DMS 273 (cell line): ENCODE results near the gene SCN4B.
A peak's percentile ranks its signal among the peaks of the same experiment; 100 is the strongest.
"Not testable (repeated sequence)": the region's sequence is repeated elsewhere in the genome, so short reads cannot be mapped to it uniquely, and the experiment has no call there.

Experiments used
- DNase-seq: peaks from one replicate; lab custom pipeline; 2025; ENCODE audit not compliant: unreplicated experiment; lab: John Stamatoyannopoulos, UW

SCN4B gene, protein sequence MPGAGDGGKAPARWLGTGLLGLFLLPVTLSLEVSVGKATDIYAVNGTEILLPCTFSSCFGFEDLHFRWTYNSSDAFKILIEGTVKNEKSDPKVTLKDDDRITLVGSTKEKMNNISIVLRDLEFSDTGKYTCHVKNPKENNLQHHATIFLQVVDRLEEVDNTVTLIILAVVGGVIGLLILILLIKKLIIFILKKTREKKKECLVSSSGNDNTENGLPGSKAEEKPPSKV

DNA sequence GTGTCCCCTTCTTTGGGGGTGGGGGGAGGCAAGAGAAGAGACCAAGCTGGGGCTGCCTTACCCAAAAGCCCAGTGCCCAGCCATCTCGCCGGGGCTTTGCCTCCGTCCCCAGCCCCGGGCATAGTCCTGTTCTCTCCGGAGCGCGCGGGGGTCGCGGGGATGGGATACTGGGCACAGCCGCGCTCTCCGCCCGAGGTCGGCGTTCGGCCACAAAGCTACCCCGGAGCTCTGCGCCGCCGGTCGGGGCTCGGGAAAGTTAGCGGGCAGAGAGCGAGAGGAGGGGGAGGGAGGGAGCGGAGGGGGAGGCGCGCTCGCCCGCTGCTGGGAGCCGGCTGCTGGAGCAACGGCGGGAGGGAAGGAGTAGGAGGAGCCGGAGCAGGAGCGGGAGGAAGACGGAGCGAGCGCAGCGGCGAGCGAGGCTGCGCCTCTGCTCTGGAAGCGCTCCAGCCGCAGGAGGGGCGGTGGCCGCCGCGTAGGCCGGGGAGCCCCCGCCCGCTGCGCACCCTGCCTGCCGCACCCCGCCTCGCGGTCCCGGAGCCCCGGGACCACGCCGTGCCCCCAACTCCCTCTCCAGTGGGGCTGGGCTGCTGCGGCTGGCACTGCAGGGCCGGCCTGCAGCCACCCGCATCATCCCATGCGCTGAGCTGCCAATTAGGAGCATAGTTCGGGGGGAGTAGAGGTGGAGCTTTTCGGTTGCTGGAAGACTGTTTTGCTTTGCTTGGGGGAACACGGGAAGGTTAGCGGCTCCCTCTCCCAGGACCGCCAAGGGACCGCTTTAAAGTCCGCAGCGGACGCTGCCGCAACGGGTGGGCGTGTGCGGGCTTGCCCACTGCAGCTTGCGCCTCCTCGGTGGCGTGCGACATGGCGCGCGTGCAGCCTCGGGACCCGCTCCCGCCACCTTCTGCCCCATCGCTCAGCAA, at the start of gene SCN4B:
TSS of gene SCN4B (minus strand) at position 272 of the 920 bp plus-strand sequence. CDS start at position 122, 150 bp downstream.
- DNase-seq: peak; percentile 81

DNA sequence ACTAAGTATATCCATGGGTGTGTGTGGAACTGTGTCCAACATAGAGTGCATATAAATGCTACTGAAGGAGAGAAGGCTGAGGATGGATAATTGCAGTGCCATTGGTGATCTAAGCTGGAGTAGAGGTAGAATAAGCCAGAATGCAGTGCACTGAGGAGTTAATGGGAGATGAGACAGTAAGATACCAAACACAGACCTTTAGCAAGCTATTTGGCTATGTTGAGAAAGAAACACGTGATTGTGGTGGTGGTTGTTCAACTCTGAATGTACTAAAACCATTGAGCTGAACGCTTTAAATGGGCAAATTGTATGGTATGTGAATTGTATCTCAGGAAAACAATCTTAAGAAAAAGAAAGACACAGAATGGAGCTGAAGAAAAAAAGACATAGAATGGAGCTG, 49.3 kb upstream of the SCN4B start:
- no peak for DNase-seq

DNA sequence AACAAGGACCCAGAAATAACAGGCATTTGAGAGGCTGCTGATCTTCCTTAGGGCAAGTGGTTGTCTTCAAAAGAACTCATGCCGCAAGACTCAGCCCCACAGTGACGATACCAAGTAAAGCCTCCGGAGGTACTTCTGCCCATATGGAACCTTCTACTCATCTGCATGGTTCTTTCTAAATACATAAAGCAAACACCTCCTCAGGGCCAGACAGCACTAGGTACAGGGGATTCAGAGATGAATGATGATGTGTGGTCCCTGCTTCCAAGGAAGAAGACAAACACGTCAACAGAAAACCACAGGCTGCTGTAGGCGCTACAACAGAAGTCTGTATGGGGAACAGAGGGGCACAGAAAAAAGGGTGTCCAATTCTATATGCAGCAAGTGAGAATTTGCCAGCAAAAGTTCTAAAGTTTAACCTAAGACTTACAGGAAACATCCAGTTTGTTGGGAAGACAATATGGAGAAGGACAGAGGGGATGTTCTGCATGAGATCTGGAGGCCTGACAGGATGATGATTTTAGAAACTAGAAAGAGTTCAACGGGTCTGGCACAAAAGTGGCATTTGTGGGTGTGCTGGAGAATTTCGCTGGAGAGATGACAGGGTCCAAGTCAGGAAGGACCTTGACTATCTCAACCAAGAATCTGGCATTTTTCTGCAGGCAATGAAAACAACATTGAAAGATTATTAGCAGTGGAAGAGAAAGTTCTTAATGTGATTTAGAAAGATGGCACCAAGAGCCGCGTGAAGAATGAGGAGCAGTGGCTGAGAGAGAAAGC, 48.5 kb upstream of the SCN4B start:
- no peak for DNase-seq

DNA sequence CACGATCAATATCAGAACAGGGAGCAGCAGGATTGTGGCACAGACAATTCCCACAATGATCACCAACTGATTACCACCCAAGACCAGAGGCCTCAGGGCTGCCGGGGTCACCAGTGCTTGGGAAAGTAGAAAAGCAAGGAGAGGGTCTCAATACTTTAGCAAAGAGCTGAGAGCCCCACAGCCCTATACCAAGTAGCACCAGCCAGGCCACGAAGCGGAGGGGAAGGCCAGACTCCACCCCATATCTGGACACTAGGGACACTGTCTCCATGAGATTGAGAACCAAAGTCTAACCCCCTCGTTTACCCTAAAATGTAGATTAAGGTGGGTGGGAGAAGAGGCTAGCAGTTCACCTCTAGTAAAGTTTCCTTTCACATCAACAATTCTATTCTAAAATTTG, 47.9 kb upstream of the SCN4B start:
- no peak for DNase-seq

DNA sequence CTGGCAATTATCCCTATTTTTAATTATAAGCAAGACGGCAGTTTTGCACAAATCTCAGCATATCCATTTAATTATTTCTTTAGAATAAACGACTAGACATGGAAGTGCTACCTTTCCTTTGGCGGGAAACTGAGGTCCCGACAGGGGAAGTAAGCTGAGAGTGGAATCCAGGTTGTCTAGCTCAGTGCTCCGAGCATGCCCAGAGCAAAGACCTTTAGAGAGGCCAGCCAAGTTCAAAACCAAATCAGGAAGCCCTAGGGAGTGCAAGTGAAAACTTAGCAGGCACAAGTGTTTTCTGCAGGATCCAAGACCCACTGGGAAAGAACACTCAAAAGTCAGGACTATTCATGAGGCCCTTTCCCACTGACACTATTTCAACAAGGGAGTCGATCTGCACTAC, 46.5 kb upstream of the SCN4B start:
- DNase-seq: no peak

DNA sequence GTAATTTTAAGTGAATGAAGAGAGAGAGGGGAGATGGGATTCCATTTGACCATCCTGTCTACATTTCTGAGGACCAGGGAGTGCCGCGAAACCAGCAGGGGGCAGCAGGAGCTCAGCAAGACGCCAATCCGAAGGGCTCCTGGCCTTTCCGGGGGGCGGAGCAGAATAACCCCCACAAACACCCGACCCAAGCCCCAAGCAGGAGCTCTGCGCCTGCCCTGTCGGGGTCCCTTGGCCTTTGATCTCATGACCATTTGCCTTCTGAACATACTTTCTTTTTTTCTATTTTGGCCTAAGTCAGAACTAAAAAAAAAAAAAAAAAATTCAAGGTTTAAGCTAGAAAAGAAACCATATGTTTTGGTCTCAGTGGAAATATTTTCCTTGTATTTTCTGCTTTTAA, 45.7 kb upstream of the SCN4B start:
- peak; percentile 69 for DNase-seq

DNA sequence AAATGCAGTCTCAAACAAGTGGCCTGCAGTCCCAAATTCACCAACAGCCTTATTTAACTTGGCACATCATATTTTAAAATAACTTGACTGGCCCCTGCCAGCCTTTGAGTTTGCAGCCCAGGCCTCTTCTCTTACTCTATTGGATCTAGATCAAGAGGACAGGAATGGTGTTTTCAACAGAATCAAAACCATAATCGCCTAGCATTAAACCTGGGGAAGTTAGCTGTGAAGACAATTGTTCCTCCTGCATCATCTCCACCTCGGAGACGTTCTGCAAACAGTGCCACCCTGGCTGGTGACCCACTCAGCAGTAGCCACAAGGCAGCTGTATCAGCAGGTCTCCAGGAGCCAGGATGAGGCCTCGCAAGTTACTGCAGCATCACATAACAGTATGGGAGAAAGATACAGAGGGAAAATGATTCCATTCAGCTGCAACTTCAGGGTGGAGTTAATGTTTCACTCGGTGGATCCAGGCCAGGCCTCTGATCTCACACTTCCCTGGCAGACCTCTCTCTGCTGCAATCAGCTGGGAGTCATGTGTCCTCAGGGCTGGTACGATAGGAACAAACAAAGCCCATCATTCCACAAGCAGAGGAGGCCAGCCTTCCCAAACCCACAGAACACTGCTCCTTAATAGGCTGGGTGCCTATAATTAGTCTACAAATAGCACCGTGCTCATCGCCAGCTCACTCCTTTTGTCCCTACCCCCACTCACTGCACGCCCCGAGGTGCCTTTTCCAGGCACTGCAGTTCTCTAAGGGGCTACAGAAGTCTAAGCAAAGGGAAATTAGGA, 42.4 kb upstream of the SCN4B start:
- DNase-seq: peak; percentile 20

DNA sequence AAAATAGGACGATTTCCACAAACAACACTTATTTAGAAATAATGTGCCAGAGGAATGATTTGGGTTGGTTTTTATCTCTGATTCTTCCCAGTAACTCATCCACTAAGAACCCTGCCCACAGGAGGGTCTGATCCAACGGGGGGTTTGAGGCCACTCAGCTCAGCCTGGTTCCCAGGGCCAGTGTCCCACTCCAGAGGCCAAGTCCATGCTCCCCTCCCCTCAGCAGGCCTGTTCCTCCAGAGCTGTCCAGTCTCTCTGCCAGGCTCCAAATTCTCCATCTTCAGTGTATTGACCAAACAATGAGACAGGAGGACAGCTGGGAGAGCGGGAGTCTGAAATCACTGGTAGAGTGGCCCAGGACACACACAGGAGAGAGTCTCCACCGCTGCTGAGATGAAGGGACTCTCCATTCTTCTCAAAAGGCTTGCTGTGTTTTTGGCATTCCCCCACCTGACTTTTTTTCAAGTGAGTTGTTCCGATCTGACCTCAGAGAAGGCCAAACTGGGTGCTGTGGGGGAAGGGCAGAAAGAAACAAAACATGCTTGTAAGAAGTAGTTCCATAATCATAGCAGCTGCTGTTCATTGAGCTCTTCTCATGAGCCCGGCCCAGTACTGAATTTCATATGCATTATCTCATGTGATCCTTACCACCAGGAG, 41.4 kb upstream of the SCN4B start:
- no peak for DNase-seq

DNA sequence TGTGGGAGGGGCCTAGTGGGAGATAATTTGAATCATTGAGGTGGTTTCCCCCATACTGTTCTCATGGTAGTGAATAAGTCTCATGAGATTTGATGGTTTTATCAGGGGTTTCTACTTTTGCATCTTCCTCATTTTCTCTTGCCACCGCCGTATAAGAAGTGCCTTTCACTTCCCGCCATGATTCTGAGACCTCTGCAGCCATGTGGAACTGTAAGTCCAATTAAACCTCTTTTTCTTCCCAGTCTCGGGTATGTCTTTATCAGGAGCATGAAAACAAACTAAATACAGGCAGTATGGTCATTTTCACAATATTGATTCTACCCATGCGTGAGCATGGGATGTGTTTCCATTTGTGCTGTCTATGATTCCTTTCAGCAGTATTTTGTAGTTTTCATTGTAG, 40.2 kb upstream of the SCN4B start:
- not testable (repeated sequence) for DNase-seq

DNA sequence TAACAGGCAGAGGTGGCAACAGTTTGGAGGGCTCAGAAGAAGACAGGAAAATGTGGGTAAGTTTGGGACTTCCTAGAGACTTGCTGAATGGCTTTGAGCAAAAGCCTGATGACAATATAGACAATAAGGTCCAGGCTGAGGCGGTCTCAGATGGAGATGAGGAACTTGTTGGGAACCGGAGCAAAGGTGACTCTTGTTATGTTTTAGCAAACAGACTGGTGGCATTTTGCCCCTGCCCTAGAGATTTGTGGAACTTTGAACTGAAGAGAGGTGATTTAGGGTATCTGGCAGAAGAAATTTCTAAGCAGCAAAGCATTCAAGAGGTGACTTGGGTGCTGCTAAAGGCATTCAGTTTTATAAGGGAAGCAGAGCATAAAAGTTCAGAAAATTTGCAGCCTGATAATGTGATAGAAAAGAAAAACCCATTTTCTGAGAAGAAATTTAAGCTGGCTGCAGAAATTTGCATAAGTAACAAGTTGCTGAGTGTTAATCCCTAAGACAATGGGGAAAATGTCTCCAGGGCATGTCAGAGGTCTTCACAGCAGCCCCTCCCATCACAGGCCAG, 38.4 kb upstream of the SCN4B start:
- not testable (repeated sequence) for DNase-seq

DNA sequence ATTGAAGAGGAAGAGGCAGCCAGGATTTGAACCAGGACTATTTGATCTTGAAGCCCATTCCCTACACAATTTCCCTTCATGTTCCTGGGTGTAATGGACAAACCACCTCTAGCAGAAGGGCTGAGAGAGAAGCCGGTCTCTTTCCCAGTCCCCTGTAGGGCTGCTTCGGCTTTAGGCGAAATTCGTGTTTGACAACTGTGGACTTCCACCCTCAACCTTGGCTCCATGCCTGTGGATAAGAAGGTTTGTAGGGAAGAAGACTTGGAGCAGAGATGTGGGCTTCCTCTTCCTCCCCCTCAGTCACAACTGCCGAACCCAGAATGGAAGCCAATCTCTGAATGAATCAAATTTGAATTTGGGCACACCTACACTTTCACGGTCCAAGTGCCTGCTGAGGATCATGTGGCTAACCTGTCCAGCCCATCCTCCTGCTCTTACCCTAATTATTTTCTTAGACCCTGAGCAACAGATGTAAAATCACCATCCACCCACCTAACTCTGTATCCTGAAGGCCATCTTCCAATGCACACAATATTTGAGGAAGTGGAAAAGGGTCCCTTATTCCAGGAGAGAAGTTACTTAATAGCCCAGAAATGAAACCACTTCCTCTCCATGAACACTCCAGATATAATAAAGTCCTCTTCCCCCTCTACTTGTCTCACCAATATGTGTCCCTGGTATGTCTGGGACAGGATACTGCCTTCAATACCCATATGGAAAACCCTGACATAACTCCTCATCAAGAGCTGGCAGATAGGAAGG, 33.9 kb upstream of the SCN4B start:
- DNase-seq: no peak

DNA sequence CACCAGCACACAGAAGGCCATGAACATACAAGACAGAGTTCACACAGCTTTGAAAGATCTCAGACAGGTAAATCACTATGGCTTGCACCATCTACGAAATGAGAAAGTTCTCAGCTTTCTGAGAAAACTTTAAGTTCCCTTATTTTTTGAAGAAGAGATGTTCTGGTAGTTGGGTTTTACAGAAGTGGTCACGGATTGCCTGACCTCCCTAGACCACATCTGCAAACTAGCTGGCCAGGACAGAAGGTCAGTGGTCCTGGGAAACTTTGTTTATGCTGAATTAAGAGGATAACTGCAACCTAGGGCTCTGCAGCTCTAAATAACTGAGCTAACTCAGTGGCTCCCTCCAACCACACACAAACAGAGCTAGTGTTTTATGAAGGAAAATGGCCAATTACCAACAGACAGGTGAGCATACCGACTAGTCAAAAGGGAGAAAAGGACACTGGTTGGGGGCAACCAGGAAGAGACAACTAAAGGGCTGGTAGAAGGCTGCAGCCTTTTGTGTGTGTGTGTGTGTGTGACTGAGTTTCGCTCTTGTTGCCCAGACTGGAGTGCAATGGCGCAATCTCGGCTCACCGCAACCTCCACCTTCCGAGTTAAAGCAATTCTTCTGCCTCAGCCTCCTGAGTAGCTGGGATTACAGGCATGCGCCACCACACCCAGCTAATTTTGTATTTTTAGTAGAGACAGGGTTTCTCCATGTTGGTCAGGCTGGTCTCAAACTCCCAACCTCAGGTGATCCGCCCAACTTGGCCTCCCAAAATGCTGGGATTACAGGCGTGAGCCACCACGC, 32.4 kb upstream of the SCN4B start:
- DNase-seq: no peak

DNA sequence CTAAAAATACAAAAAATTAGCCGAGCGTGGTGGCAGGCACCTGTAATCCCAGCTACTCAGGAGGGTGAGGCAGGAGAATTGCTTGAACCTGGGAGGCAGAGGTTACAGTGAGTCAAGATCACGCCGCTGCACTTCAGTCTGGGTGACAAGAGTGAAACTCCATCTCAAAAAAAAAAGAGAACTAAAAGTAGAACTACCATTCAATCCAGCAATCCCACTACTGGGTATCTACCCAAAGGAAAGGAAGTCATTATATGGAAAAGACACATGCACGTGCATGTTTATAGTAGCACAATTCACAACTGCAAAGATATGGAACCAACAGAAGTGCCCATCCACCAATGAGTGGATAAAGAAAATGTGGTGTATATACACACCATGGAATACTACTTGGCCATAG, 31.1 kb upstream of the SCN4B start:
- DNase-seq: not testable (repeated sequence)

DNA sequence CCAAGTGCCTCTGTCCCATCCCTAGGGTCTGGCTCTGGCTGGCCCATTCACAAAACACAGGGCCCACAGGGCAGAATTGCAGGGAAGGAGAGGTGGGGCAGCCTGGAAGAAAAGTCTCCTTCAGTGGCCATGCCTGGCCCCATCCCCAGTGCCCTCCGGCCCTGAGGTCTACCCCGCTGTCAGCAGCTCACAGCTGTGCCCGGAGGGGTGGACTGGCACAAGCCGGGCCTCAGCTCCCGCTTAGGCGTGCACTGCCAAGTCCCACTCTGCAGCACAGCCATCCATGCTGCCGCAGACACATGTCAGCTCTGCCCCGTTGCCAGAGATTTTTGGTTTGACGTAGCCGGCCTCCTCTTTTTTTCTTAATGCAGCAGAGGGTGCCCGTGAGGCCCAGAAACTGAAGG, 27.7 kb upstream of the SCN4B start:
- peak; percentile 82 for DNase-seq

DNA sequence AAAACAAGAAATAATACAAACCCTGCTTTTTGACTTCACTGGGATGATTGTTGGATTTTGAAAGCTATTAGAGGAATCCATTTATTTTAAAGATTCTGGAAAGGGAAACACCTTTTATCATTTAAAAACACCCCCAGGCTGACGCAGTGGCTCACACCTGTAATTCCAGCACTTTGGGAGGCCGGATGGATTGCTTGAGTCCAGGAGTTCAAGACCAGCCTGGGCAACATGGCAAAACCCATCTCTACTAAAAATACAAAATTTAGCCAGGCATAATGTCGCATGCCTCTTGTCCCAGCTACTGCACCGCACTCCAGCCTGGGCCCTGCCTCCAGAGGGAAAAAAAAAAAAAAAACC, 24.1 kb upstream of the SCN4B start:
- DNase-seq: no peak

DNA sequence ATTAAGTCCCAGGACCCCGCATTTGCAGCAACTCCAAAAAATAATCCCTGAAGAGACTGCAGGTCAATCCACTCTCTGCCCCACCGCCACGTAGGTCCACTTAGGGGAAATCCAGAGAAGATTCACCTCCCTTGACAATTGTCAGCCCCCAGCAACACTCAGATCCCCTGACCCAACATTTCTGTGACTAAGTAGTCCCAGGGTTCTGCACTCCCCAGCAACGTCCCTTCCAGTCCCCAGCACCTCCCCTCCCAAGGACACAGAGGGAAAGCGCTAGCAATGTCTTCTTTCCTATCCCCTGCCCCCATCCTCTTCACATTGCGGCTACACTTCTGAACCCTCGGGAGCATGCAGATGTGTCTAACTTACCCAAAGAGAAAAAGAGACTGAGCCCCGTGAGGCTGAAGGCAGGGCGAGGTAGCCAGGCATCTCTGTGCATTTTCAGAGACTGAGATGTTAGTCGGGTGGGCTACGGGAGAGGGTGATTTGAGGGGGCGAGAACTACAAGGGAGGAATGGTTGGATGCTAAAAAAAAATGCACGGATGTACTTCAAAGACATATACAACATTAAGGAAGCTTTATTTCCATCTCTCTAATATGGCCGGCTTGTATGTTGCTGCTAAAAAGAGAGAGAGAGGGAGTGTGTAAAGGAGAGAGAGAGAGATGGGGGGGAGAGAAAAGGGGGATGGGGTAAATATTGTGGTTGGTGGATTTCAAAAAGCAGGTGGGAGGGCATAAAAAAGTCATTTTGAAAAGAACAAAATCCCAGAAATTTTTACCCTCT, 23.6 kb upstream of the SCN4B start, which contains the start of gene SCN2B:
TSS of gene SCN2B (minus strand) at position 647 of the 785 bp plus-strand sequence. CDS start at position 439, 208 bp downstream.
- DNase-seq: peak; percentile 32
